ENCODE data around the gene DCLK2. TPM values are rescaled to one million over a fixed set of nuclear protein-coding genes. Genes with fewer than 3 reads are reported as not detected.
A peak's percentile ranks its signal among the peaks of the same experiment; 100 is the strongest.

Gene DCLK2
- total RNA-seq, 1 experiment from 2014 or later, result 2.7 TPM

DNA sequence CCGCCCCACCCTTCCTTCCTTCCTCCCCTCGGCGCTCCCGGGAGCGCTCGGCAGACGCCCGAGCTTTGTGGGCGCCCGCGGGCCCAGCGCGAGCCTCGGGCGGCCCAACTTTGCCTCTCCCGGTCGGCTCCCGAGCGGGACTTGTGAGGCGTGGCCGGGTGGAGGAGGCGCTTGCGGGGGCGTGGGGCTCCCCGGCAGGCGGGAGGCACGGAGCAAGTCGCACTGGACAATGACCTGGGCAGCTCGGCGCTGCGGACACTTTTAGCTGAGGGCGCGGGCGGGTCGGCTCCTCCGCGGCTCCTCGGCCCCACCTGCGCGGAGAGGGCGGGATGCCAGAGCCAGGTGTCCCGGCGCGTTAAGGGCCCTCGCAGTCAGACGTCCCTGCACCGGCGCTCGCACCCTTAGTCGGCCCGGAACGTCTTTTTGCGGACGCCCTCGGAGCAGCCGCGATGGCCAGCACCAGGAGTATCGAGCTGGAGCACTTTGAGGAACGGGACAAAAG lies 385 bp downstream of the DCLK2 start:
- ChIA-PET CTCF (no interaction called here), RAD21 (ENCODE audit: low non-redundant PET in 1 of 2, low total read pairs in 2 of 2, uncharacterized antibody in 2 of 2, unreplicated experiment in 2 of 2) (no interaction called here), POLR2A (no interaction called here)
- BruUV-seq (replicated peaks), result no TSS peak
- no peak for TF ChIP-seq POLR2AphosphoS5 (IDR thresholded peaks at IDR 0.05; ENCODE audit: low read depth, low read length)
- TF ChIP-seq ZNF274 (IDR thresholded peaks at IDR 0.05; ENCODE audit: low read depth, low read length), result no peak
- no peak for TF ChIP-seq EZH2phosphoT487 (IDR thresholded peaks at IDR 0.05; ENCODE audit: borderline replicate concordance)
- no peak for TF ChIP-seq EZH2 (IDR thresholded peaks at IDR 0.05)
- peak; percentile 74 for TF ChIP-seq ZFX (IDR thresholded peaks at IDR 0.05)
- TF ChIP-seq, protein P1, sequence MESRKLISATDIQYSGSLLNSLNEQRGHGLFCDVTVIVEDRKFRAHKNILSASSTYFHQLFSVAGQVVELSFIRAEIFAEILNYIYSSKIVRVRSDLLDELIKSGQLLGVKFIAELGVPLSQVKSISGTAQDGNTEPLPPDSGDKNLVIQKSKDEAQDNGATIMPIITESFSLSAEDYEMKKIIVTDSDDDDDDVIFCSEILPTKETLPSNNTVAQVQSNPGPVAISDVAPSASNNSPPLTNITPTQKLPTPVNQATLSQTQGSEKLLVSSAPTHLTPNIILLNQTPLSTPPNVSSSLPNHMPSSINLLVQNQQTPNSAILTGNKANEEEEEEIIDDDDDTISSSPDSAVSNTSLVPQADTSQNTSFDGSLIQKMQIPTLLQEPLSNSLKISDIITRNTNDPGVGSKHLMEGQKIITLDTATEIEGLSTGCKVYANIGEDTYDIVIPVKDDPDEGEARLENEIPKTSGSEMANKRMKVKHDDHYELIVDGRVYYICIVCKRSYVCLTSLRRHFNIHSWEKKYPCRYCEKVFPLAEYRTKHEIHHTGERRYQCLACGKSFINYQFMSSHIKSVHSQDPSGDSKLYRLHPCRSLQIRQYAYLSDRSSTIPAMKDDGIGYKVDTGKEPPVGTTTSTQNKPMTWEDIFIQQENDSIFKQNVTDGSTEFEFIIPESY (IDR thresholded peaks at IDR 0.05; ENCODE audit: extremely low read depth, insufficient replicate concordance, low read length), result no peak
- no peak for TF ChIP-seq REST (IDR thresholded peaks at IDR 0.05; ENCODE audit: low read depth)
- TF ChIP-seq, protein P2, sequence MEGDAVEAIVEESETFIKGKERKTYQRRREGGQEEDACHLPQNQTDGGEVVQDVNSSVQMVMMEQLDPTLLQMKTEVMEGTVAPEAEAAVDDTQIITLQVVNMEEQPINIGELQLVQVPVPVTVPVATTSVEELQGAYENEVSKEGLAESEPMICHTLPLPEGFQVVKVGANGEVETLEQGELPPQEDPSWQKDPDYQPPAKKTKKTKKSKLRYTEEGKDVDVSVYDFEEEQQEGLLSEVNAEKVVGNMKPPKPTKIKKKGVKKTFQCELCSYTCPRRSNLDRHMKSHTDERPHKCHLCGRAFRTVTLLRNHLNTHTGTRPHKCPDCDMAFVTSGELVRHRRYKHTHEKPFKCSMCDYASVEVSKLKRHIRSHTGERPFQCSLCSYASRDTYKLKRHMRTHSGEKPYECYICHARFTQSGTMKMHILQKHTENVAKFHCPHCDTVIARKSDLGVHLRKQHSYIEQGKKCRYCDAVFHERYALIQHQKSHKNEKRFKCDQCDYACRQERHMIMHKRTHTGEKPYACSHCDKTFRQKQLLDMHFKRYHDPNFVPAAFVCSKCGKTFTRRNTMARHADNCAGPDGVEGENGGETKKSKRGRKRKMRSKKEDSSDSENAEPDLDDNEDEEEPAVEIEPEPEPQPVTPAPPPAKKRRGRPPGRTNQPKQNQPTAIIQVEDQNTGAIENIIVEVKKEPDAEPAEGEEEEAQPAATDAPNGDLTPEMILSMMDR (IDR thresholded peaks at IDR 0.05 in 2 of 3, conservative IDR thresholded peaks at IDR 0.05 in 1 of 3; ENCODE audit: borderline replicate concordance in 1 of 3, insufficient read depth in 1 of 3, low read depth in 2 of 3, low read length in 2 of 3), result no peak
- TF ChIP-seq FOSL1 (IDR thresholded peaks at IDR 0.05; ENCODE audit: low read depth), result no peak
- no peak for TF ChIP-seq CEBPB (IDR thresholded peaks at IDR 0.05; ENCODE audit: low read depth)
- TF ChIP-seq CBX3 (IDR thresholded peaks at IDR 0.05; ENCODE audit: low read depth), result no peak
- no peak for TF ChIP-seq RAD21 (IDR thresholded peaks at IDR 0.05; ENCODE audit: low read depth)
- TF ChIP-seq POLR2A (IDR thresholded peaks at IDR 0.05; ENCODE audit: borderline replicate concordance, extremely low read depth, insufficient read depth, insufficient read length), result peak; percentile 8
- no peak for TF ChIP-seq YY1 (IDR thresholded peaks at IDR 0.05; ENCODE audit: extremely low read depth, insufficient replicate concordance, low read depth, low read length)
- TF ChIP-seq, protein P3, sequence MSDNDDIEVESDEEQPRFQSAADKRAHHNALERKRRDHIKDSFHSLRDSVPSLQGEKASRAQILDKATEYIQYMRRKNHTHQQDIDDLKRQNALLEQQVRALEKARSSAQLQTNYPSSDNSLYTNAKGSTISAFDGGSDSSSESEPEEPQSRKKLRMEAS (IDR thresholded peaks at IDR 0.05), result no peak; the same call in 1 of the 2 replicates
- TF ChIP-seq SRF (IDR thresholded peaks at IDR 0.05; ENCODE audit: low read depth), result no peak
- no peak for TF ChIP-seq SP1 (IDR thresholded peaks at IDR 0.05; ENCODE audit: low read depth)
- TF ChIP-seq TCF7L2 (IDR thresholded peaks at IDR 0.05; ENCODE audit: borderline replicate concordance, extremely low read depth, insufficient read depth, insufficient read length), result no peak
- TF ChIP-seq EGR1 (IDR thresholded peaks at IDR 0.05; ENCODE audit: low read depth), result peak; percentile 91
- H3K4me2 ChIP-seq (ENCODE audit: low read length), result peak overlapping the region; percentile 86
- H3K9ac ChIP-seq (ENCODE audit: low read length), result peak overlapping the region; percentile 55
- intact Hi-C loops (cut with micrococcal nuclease), result loop anchor here (2.0 kb wide), 1 partner anchor 68 kb away; no protein-coding TSS in a partner anchor
- no peak overlapping the region for H2AFZ ChIP-seq (ENCODE audit: low read depth, low read length, poor library complexity, severe bottlenecking)
- H3K79me2 ChIP-seq (ENCODE audit: insufficient read depth, low read length), result no peaks in the 10 kb centered on the region
- no peaks in the 10 kb centered on the region for H3K27me3 ChIP-seq (ENCODE audit: insufficient read depth, low read length)
- H4K20me1 ChIP-seq (ENCODE audit: insufficient read depth), result no peaks in the 10 kb centered on the region
- peak overlapping the region; percentile 48 to 65 for H3K4me3 ChIP-seq (replicated peaks in 1 of 2; ENCODE audit: low read depth in 1 of 2, low read length in 2 of 2)
- DNase-seq (ENCODE audit: low read depth, low spot score) (peak; percentile 6), ATAC-seq (peak; percentile 72)
- no peaks in the 10 kb centered on the region for H3K9me2 ChIP-seq (ENCODE audit: insufficient read depth)
- peak overlapping the region; percentile 47 for H3K27ac ChIP-seq (ENCODE audit: low read depth, low read length)
- H3K36me3 ChIP-seq (ENCODE audit: control insufficient read depth in 1 of 2, insufficient read depth in 2 of 2, low read length in 2 of 2), result no peaks in the 10 kb centered on the region
- peaks cover 0 to 16% of the 10 kb centered on the region in 2 experiments; a peak in 2 of 4 replicates for H3K4me1 ChIP-seq (ENCODE audit: control insufficient read depth in 1 of 2, insufficient read depth in 2 of 2, low read length in 2 of 2)
- H3K9me3 ChIP-seq (ENCODE audit: control insufficient read depth in 1 of 2, insufficient read depth in 1 of 2, low read depth in 1 of 2, low read length in 2 of 2), result no peaks in the 10 kb centered on the region

Measured in HCT116 (cell line).